ENCODE results near the gene HOXB5.

The HOXB5 gene

DNA sequence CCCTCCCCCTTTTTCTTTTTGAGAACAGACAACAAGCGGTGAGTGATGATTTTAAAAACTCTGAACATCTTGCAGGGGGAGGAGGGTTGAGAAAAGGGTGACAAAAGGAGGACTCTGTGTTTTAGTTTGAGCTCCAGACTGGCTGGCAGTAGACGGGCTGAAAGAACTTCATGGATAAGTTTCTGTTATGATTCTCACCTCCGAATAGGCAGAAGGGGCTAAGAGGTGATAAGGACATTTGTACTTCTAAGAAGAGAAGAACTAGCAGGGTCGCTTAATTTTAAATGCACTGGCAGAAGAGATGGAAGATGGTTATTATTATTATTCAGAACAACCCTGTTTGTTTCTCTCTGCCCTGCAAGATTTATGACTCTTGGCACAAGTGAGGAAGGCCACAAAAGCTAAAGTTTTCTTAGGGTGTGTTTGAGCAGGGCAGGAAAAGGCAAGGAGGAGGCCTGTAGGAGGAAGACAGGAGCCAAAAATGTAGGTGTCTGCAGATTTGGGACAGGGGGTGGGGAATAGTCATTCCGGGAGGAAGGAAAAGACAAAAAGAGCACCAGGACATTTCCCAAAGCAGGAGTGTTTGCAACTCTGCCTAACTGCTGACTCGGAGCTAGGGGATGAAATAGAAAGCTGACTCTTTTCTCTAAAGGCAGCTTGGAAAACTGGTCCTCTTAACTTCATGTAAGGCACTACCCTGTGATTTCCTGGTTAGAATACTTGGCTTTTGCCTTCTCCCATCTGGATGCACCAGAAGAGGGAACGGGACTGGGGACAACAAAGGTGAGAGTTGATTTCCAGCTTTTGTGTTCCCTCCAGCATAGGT is 36.8 kb downstream of the HOXB5 start:
- DNase-seq, result no peak

DNA sequence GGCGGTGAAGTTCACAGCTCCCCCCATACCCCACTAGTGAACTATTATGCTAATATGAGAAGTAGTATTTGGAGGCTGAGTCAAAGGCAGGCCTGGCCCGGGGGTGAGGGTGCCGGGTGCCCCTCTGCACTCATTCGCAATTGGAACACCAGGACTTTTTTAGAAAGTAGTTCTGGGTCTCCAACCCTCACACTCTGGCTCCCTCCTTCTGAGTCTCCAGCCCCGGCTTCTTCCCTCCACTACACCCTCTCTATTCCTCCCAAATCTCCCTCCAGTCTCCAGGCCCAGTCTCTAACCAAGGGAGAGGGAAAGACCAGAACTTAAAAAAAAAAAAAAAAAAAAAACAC is 37.4 kb downstream of the HOXB5 start:
- no peak for DNase-seq

- peak; percentile 83 for DNase-seq
These were observed 38.0 kb downstream of the HOXB5 start for GRCh38 chr17:48555258-48556228.

DNA sequence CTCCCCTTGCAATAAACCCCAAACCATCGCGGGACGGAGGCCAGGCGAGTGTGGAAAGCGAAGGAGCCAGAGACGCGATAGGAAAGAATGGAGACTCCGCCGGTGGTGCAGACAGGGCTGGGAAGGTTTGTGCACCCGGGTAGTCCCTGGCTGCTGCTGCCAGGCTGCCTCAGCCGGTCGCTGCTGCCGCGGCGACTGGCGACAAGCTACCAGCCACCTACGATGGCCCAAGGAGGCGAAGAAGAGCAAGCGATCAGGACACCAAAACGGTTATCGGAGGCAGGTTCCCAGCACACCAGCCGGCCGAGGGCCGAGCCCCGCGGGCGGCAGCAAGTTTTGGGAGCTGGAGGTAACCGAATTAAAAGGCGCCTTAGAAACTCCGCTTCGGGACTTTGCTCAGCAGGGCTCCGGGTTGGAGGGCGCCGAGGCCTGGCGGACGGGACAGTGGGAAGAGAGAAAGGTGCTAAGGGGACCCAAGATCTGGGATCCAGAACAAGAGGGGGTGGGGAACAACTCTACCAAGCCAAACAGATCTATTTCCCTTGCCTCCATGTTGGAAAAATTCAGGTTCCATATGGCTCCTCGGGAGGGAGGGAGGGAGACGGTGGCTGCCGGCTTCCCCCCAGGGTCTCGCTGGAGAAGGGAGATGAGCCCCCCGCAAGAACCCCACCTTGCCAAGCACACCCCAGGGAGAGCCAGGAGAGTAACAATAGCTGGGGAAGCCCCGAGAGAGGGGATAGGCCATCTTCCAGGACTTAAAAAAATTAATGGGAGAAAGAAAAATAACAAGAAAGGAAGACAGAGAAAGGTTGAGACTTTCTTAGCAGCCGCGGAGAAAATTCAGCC is 38.9 kb downstream of the HOXB5 start:
- no peak for DNase-seq

GRCh38 chr17:48553826-48554225 is 39.8 kb downstream of the HOXB5 start:
- DNase-seq, result no peak

DNA sequence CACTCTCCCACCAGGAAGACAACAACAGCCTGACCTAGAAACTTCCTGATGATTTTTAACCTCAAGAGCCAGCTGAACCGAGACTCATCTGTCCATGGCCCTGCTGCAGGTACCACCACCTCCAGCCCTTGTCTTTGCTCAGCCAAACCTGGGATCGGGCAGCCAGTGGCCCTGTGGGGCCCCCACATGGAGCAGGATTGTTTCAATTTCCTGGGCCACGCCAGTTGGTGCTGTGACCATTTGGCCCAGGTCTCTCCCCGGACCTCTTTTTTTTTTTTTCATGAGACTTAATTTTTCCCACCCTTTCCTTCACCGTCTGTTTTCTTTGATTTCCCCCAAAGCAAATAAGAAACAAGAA is 40.4 kb downstream of the HOXB5 start:
- no peak for DNase-seq

DNA sequence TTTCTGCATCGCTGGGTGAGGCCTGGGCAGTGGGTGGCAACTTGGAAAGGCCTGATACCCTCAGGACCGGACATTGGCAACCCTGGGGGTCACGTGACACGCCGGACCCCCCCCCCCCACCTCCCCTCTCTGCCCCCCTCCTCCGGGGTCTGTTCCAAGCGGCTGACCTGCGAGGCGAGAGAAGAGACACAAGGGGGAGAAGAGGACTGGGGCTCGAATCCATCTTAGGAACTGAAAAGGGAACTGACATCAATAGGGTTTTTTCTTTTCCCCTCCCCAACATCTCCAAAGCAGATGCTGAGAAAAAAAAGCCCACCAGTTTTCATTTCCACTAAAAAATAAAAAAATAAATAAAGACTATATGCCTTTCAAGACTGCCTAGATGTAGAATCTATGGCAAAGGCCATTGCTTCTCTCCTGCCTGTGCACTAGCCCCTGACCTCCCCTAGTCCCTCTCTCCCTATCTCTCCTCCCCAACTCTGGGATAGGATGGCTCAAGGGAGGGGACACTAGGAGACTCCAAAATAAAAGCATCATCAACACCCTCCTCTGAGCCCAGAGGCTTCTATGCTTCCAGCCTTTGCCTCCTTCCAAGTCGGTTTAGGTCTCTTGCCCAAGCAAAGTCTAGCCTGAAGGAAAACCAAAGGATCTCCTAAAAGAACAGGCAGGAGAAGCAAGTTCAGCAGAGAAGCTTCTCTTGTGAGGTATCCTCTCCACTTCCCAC is 41.0 kb downstream of the HOXB5 start:
- no peak for DNase-seq

GRCh38 chr17:48551596-48552465 is 41.7 kb downstream of the HOXB5 start:
- DNase-seq, result no peak

DNA sequence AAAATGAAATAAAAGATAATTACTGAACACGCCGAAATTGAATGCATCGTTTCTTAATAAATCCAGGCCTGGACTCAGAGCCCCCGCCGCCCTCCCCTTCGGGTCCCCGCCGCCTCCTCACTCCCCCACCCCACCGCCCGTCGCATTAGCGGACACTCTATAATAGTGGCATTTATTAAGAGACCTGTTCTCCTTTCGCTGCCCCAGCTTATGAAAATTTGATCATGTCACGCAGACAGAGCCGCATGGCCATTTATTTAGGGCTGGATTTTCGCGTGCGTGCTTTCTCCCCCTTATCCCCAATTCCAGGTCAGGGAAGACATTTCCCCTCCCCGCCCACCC is 42.4 kb downstream of the HOXB5 start:
- no peak for DNase-seq

- no peak for DNase-seq
These were observed 42.9 kb downstream of the HOXB5 start for GRCh38 chr17:48550502-48551213.

GRCh38 chr17:48549914-48550501 is 43.6 kb downstream of the HOXB5 start:
- DNase-seq, result no peak

DNA sequence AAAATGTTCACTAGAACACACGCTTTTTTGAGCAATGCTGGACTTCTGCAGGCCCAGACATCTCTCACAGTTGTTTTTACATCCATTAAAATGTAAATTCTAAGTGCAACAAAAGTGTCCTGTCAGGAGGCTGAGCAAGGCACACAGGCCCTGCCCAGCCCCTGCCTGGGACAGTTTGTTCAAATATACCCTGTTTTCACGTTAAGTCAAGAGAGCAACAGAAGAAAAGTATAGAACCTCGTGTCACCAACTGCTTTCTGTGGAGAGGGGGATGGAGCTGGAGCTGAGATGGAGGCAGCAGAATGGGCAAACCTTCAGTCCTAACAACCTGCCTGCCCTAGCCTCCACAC is 44.3 kb downstream of the HOXB5 start:
- DNase-seq, result no peak

DNA sequence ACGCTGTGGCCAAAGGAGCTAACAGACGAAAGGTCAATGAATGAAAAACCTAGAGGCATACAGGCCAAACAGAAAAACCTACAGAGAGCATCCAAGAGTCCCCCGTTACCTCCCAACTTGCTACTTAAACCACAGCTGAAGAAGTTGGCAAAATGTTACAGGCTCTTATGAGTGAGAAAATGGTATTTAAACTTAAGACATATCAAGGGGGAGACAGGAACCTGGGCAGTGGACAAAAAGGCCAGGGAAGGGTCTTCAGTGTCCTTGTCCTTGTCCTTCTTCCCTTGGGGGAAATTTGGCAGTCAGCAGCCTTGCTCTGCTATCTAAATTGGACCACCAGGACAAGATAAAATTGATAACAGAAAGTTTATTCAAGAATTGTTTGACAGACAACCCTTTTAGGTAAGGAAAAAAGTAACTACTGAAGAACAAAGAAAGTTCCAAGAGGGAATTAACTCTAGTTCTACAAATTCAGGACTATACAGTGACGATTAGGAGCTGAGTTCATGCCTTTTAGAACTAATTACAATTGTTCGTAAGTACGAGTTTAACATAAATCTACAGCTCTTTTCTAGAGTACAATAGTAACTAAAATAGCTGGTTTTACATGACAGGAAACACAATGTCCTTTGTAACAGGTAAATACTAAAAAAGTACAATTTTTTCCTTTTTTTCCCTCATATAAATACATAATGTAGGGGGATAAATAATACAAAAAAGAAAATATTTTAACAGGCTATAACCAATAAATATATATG is 44.9 kb downstream of the HOXB5 start:
- no peak for DNase-seq

- no peak for DNase-seq
These were observed 45.6 kb downstream of the HOXB5 start for GRCh38 chr17:48547808-48548522.

DNA sequence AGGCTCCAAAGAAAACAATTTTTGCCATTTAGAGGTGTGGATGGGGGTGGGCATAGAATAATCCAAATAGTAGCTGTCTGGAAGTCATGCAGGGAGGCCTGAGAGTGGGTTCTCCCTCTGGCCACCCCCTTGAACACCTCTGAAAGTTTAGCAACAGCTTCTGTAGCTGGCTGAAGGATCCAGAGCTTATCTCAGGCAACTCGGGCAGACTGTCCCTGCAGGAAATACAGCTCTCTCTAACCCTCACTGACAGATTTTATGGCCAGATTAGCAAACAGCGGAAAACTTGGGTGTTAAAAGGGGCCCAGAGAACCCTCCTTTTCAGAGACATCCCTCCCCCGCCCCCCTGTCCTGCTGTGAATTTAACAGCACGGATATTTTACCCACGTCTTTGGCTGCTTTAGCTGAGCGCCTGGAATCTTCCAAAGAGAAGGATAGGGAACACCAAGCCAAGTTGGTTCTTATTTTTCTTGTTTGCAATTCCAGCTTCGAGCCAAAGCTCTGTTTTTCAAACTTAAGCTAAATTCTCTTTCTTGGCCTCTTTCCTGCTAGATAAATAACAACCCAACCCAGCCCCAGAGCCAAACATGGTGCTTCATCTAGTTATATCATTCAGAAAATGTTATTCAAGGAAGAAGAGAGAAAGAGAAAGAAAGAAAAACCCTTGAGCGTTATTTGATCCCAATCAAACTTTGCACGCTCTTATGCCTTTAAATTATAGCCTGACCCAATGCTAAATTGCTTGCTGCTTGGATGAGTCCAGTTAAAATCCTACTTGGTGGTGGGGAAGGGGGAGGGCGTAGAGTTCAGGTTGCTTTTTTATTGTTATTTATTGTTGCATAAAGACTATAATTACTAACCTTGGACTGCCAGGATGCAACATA is 46.4 kb downstream of the HOXB5 start:
- DNase-seq, result peak; percentile 93

DNA sequence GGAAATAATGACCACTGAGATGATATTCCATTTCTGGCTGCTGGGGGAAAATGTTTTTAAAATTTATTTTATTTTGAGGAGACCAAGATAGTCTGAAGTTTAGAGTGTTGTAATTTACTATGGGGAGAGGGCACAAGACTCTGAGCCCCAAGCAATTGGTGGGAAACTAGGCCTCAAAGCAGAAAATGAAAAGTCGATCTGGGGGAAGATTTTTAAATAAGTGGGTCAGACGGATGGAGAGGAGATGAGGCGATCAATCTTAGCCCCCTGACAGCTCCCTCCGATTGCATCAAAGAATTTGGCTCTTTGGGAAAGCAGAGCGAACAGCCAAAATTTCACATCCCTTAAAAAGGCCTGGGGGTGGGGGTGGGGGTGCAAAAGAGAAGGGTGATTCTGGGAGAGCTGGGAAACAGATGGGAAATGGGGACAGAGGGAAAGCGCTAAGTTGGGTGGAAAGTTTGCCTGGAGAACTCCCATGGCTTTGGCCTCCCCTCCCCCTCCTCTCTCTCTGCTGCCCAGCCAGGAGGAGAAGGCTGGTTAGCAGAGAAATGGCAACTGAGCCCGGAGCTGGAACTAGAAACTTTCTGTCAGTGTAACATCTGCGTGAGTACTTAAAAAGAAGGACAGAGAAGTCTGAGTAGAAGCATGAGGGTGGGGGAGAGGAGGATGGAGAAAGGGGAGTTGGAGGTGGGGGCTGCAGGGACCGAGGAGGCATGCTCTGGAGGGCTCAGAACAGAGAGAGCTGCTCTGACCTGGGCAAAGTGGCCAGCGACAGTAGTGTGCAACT is 47.2 kb downstream of the HOXB5 start:
- DNase-seq, result no peak

- no peak for DNase-seq
These were observed 48.0 kb downstream of the HOXB5 start for GRCh38 chr17:48545539-48545938.

All from NCI-H2081 treated with DMSO at 0.1 percent for 48 hours (cell line).